NOMO-1 (cell line): ENCODE results near the gene ZMYM2.
"Not testable (repeated sequence)": the region's sequence is repeated elsewhere in the genome, so short reads cannot be mapped to it uniquely, and the experiment has no call there.

Source experiments
- DNase-seq, 2 experiments: peaks; one replicate each; lab custom pipeline; 2025; ENCODE audit not compliant: unreplicated experiment in 2 of 2; lab: John Stamatoyannopoulos, UW

The ZMYM2 gene

DNA sequence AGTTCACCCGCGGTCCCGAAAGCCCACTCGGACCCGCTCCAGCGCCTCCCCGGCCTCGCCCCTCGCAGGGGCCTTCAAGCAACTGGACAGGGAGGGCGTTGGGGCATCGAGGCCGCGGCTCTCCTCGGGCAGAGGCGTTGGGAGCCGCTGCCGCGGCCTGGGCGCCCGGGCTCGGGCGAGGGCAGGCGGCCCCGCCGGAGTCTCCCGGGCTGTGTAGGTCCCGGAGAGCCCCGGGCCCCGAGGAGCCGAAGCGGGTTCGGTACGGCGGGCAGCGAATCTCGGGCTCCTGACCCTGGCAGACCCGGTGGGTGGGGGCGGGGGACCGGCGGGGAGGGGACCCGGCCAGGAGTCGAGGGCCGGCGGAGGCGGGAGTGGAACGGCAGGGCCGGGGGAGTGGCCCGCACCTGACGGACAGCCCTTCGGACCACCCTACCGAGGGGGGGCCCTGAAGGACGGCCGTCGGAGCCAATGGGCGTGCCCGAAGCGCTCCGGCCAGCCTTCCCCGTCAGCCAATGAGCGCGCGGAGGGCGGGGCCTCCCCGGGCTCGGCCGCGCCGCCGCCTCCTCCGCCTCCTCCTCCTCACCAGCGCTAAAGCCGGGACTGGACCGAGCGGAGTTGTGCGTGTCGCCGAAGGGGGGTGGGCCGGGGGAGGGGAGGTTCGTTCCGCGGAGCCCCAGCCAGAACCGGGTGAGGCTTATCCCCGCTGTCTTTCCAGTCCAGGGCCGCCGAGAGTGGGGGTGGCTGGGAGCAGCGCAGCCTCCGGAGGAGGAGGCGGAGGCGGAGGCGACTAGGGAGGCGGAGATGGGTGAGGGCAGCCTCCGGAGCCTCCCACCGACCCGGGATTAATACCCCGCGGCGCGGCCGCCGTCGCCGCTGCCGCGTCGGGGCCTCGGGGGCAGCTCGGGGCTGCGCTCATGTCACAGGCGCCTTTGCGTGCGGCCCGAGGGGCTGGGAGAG, at the start of gene ZMYM2:
Gene ZMYM2 (plus strand): TSS at position 573 of the 957 bp plus-strand sequence. CDS start 34,346 bp downstream, outside the sequence.
- peak; percentile 97 to 98 for DNase-seq

DNA sequence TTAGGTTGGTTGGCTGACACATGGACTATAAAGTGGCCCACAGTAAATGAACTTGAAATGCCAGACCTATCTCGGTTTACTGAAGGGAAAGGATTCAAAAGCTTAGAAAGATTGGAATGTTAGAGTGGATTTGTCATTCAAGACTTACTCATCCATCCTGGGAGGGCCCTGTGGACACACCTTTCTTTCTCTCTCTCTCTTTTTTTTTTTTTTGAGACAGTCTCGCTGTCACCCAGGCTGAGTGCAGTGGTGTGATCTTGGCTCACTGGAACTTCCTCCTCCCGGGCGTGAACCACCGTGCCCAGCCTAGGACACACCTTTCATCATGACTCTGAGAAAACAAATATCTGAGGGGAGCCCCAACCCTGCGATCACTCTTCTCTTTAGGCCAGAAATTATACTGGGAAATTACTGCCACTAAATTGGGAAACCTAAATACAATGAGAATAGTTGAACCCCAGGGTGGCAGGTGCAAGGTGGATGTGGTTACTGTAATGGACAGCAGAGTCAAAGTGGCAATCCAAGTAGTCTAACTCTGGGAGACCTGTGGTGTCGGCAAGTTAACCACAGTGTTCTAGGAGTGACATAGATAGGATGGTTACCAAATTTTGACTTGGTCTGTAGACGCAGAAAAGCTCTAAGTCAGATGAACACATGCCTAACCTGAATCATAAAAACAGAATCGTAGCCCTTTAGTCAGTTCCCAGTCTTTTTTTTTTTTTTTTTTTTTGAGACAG, 48.0 kb upstream of the ZMYM2 start:
- DNase-seq, result no peak

DNA sequence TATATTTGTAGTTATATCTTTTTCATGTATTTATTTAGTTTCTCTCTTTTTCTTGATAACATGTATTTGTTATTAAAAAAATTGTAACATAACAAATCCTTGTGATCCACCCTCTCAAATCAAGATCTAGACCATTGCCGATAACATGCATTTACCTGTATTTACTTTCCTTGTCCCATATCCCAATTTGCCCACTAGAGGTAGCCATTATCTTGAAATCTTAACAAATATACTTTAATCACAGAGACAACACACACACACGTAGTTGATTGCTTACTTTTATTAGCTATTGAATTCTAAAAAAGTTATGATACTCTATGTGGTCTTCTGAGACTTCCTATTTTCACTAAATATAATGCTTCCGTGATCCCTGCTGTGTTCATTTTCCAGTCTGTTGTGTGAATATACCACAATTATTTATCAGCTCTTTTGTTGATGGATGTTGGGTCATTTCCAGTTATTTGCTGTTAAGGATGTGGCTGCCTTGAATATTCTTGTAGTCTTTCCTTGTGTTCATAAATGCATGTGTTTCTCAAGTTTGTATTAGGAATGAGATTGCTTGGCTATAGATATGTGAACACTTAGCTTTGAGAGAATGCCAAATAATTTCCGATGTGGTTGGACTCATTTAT, 31.3 kb upstream of the ZMYM2 start:
- peak in 1 of 2 experiments; percentile 31 for DNase-seq

- DNase-seq, result no peak
Measured at GRCh38 chr13:19940106-19940505, 18.4 kb upstream of the ZMYM2 start.

DNA sequence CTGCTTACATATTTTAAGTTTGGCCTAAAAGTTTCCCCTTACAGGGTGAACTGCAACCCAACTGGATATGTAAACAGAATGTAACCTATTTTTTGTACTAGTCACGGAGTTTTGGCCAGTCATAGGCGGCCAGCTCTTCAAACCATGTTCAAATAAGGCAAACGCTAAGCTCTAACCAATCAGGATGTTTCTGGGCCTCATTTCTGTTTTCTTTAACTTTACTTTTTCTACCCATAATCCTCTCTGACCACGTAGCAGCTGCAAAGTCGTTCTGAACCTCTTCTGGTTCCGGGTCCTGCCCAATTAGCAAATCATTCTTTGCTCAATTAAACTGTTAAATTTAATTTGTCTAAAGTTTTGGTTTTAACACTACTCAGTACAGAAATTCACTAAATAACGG, 8.2 kb upstream of the ZMYM2 start:
- no peak for DNase-seq

DNA sequence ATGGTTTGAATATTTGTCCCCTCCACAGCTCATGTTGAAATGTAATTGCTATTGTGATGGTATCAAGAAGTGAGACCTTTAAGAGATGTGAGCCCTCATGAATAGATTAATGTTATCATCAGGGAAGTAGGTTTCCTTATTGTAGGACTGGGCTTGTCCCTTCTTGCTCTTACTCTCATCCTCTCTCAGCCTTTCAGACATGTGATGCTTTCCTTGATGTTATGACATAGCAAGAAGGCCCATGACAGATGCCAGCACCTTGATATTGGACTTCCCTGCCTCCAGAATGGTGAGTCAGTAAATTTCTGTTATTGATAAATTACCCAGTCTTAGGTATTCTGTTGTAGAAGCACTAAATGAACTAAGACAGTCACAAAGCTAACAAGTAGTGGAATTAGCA, 5.7 kb upstream of the ZMYM2 start:
- DNase-seq, result no peak

GRCh38 chr13:19955873-19956559, 2.5 kb upstream of the ZMYM2 start:
- no peak for DNase-seq

DNA sequence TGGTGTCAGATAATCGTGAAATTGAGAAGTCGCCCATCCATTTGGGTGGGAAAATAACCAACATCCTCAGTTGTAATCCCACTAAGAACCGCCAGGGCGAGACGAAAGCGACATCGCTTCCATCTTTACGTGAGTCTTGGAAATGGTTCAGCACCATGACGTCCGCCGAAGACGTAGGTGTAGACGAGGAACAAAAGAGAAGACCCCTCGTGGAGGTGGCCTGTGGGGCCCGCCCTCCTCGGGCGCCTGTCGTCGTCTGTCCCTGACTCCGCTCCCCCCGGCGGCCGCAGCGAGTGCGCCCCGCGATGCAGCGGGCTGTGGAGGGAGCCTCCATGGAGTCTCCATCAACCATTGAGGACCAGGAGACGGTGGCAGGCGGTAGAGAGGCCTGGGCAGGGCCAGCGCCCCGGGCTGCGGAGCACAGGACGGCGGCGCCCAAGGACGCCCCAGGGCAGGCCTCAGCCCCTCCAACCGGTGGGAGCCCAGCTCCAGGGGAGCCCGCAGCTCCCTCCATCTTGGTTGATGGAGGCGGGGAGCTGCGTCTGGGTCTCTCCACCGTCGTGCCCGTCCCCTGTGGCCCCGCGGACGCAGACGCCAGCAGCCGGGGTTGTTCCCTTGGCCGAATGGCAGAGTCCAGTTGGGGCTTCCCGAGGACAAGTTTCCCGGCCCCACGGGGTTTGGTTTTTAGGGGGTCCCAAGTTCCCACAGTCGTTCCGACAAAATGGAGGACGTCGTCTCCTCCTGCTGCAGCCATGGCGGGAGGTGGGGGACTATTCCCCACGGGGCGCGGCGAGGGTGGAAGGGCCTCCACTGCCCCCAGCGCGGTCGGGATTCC, 990 bp upstream of the ZMYM2 start:
- DNase-seq, result peak; percentile 47 to 85

DNA sequence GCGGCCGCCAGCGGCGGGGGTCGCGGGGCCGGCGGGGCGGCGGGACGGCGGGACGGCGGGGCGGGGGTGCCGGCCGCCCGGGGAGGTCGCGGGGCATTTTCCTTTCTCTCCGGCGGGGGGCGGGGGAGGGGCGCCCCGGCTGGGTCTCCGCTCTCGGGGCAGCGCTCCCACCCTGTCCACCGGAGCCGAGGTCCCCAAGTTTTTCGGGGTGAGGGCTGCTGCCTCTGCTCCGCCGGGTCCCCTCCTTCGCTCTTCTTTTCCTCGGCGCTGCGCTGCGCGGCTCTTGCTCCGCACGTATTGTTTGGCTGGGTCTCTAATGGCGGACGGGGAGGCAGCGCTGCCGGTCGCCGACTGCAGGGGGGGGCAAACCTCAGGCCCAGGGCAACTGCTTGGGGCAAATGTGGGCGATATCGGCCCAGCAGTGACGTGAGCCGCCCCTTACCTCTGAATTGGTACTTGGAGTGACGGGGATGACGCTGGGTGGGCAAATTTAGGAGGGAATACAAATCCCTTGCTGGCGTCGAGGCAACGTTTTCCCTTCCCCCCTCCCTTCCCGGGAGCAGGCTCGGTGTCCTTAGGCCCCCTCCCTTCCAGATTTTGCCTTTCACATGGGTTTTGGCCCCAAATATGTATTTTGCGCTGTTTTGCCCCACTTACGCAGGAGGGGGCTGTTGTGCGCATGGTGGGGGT, 759 bp downstream of the ZMYM2 start:
- DNase-seq, result peak; percentile 56 to 64

DNA sequence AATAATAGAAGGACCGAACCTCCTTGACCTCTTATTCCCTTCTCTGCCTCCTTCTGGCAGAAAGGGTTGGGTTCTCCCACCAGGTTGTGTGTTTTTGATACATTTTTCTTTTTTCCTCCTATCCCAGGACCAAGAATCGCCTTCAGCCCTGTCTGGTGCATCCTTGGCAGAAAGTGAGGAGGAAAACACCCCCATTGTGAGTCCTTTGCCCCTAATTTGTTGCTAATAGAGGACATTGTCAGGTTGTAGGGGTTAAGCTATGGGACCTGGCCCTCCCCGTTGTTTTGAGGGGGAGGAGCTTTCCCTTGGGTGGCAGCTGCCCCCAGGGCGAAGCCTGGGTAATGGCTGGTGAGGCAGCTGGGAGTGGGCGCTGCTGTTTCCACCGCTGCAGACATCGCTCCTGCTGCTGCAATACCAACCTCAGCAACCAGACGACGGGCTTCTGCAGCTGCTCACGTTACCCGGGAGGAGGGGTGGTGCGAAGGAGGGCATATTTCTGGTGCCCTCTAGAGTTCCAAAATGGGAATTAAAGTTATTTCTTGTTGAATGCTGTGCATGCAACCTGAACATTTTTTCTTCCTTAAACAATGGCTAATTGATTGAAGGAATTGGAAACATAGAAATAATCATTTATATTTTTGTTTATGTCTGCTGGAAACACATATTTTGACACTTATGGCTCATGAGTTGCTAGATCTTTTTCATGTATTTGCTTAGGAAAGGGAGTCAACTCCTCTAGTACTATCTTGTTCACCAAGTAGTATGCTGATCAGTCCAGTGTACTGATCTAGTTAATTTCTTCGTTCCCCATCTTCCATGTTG, 1.5 kb downstream of the ZMYM2 start:
- DNase-seq, result peak; percentile 98

- peak in 1 of 2 experiments; percentile 51 for DNase-seq
Measured at GRCh38 chr13:19960653-19960976, 2.1 kb downstream of the ZMYM2 start.

- DNase-seq, result peak in 1 of 2 experiments; percentile 45
Measured at GRCh38 chr13:19961489-19961888, 3.0 kb downstream of the ZMYM2 start.

- DNase-seq, result no peak
Measured at GRCh38 chr13:19961924-19962323, 3.4 kb downstream of the ZMYM2 start.

- DNase-seq, result no peak
Measured at GRCh38 chr13:19962894-19963293, 4.4 kb downstream of the ZMYM2 start.

DNA sequence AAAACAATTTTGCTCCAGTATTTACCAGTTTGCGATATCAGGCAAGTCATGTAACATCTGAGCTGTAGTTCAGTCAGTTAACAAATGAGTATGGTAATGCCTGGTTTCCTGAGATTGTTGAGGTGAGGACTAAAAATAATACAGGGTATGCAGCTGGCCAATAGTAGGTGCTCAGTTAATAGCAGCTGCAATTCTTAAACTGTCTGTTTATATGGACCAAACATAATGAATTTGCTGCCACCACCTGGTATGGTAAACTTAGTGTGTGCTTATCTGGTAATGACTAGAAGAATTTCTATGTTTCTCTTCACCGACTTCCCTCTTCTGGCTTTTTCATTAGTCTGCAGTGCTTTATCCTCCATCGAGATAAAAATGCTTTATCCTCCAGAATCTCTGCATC, 9.1 kb downstream of the ZMYM2 start:
- DNase-seq, result no peak

DNA sequence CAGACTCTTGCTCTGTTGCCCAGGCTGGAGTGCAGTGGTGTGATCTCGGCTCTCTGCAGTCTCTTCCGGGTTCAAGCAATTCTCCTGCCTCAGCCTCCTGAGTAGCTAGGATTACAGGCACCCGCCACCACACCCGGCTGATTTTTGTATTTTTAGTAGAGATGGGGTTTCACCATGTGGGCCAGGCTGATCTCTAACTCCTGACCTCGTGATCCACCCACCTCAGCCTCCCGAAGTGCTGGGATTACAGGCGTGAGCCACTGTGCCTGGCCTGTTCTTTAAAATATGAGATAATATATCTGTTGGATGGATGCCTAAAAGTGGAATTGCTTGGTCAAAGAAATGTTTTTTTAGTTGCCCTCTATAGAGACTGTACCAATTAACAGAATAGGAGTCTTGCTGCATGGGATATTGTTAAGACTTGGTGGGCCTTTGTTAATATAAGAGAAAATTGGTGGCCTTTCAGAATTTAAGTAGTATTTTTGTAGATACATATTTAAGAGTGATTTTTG, 16.0 kb downstream of the ZMYM2 start:
- not testable (repeated sequence) for DNase-seq

- DNase-seq, result no peak
Measured at GRCh38 chr13:19978831-19979437, 20.4 kb downstream of the ZMYM2 start.

GRCh38 chr13:19981685-19982238, 23.2 kb downstream of the ZMYM2 start:
- DNase-seq, result no peak
